Measurements from ENCODE around the gene POU2AF2. TPM values are rescaled to one million over a fixed set of nuclear protein-coding genes. Genes with fewer than 3 reads are reported as not detected.
"Not testable (repeated sequence)": the region's sequence is repeated elsewhere in the genome, so short reads cannot be mapped to it uniquely, and the experiment has no call there.

The POU2AF2 gene
- polyA plus RNA-seq, 10 donors = not detected

DNA sequence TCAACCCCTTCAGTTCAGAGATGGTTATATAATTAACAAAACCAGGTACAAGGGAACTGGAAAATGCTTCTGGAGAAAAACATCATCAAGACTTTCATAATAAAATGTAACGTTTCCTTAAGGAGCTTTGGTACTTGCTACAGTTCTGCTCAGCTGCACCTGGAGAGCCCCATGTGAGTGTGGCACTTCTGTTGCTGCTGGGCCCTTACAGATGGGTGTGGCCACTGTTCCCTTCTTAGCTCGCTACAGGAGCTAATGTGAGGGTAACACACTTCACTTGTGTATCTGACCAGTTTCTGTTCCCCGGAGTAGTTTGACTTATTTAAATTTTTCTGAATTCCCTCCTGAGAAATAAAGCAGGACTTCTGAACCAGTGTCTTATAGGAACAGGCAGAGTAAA is 56.8 kb downstream of the POU2AF2 start:
- no peak for DNase-seq

DNA sequence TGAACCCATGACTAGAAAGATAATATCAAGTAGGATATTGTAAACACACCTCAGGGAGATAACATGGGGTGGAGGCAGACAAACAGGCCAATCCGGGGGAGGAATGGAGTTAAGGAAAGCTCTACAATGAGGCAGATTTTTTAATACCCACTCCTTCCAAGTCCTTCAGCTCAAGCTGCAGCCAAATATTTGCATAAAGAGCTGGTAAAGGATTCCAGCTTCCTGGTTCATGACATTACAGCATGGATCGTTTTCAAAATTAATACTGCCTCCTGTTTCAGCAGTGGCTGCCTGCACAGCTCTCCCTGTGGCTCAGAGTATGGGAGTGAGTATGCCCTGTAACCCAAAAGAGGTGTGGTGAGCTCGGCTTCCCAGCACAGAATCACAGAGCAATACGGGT is 57.9 kb downstream of the POU2AF2 start:
- DNase-seq = peak in 1 of 3 donors; percentile 77

DNA sequence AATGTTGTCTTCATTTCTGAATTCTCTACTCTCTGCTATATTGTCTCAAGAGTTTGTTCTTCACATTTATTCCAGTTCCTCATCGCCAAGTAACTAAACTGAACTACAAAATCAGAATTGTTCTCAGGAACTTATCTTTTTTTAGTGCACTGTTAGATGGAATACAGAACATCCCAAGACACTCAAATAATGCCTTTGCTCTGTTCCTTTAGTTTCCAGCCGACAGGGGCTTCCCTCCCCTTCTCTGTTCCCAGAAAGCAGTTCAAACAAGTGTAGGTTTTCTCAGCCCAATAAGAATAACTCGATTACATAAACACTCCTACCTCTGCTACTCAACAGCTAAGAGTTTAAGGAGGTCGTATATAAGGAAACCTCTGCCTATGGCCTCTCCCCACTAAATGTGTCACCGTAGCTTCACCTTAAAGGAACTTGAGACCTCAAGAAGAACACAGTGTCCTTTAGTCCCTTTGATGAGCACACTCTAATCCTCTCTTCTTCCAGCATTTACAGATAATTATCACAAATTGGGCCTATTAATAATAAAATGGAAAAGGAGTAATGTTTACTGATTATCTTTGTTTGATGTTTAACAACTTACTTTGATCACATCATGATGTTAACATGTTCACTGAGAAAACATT is 59.8 kb downstream of the POU2AF2 start:
- DNase-seq = peak in 1 of 3 donors; percentile 41

DNA sequence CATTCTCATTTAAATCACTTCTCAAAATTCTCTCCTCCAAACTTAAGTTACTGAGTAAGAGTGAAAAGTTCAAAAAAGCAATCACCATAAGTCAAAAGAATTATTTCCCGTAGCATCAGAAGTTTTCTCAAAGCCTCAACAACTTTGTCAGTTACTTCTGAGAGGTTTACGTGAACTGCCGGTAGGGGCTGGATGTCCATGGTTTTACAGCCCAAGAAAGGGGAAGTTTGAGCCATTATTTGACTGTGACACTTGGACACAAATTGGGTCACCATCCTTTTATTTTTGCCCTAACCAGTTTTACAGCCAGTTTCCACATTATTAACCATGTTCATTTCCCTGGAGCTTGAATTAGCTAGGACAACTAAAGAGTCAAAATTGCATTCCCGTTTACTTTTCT is 60.4 kb downstream of the POU2AF2 start:
- DNase-seq = no peak

DNA sequence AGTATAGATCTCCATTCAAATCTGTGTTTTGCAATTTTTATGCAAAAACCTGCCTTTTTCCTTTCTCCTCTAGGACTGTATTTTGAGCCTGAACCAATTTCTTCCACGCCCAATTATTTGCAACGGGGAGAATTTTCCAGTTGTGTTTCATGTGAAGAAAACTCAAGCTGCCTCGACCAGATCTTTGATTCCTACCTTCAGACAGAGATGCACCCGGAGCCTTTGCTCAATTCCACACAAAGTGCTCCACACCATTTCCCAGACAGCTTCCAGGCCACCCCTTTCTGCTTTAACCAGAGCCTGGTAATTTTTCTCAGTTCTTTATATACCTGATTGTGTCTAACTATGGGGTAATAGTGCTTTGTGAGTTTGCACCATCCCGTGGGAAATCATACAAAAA is 60.8 kb downstream of the POU2AF2 start:
- DNase-seq = no peak

DNA sequence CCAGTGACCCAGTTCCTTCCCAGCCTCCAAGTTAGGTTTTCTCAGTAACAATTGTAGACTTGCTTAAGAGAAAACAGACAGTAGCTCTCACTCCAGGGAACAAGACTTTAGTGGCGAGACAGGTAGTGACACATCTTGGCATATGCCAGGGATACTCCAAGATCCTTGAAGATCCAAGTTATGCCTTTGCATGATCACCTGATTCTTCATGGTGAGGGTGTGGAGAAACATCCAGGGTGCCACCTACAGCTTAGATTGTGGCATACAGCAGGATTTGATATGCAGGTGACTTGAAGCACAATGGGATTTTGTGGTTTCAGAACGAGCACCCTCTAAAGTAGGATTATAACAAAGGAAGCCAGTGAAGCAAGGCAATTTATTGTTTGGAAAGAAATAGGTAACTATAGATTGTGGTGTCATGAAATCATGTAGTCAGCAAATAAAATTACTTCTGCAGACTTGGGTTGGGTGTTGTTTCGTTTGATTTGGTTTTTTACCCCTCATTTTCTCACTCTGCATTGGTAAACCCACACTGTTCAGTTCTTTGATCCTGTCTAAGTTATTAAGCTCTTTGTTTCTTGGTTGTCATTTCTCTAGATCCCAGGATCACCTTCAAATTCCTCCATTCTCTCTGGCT is 62.1 kb downstream of the POU2AF2 start:
- DNase-seq = no peak

DNA sequence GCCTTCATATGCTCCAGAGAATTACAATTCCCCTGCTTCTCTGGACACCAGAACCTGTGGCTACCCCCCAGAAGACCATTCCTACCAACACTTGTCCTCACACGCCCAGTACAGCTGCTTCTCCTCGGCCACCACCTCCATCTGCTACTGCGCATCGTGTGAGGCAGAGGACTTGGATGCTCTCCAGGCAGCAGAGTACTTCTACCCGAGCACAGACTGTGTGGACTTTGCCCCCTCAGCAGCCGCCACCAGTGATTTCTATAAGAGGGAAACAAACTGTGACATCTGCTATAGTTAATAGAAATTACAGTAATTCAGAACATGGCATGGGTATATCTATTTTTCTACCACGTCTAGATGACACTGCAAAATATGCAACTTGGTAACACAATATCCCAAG is 62.6 kb downstream of the POU2AF2 start:
- peak in 2 of 3 donors; percentile 52 to 59 for DNase-seq

DNA sequence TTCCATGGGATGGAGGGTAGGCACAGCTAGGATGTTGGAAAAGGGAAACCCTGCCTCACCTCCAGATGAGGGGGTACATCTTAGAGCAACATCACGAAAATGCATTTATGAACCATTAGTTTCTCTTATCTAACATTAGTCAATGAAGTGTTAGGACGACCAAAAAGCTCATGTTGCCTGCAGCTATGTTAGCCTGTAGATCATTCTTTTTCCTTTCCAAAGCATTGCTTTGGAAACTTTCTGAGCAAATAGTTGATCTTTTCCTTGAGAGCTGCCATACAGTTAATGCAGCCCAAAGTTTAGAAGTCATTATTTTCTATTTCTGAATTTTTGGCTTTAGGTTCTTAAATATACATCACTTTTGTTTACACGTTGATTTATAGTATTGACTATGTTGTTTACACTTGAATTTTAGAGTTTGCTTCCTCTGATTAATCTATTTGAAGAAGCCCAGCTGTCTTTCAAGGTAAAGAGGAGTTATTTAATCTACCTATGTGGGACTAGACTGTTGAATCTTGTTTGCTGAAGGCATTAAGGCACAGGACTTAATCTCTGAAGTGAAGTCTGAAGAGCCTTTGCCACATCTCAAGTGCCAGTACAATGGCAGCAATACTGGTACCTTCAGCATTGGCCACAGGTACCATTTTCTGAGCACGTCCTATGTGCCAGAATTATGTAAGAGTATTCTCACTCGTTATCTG is 63.8 kb downstream of the POU2AF2 start:
- no peak for DNase-seq

DNA sequence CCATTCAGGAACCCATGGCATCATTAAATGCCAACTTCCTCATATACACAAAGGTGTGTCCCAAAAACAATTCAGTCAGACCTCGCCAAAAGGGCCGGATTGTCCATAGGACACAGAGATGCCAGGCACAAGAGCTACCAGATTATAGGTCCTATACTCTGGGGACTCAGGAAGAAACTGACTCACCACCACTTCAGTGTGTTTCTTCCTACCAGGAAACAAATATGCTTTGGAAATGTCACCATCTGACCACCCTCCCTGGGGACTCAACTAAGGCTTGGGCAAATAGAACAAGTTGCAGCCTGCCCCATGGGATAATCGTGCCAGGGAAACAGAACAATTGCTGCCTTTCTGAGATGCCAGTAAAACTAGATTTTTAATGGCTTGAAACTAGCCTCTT is 64.6 kb downstream of the POU2AF2 start:
- no peak for DNase-seq

DNA sequence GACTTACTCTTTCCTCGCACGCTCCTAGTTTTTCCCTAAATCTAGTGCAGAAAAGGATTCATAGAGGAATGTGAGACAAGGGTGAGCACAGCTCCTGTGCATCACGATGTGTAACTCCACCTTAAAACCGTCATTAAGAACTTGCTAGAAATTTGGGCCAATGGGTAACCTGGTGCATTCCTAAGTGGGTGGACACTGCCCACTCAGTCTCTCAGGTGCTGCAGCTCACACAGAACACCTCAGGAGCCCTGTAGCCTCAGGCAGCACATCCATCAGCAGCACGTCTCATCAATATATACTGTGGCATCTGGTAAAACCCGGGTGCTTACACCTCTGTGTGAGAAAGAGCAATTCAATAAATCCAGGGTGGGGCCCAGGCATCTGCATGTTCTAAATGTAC is 65.2 kb downstream of the POU2AF2 start:
- DNase-seq = no peak

DNA sequence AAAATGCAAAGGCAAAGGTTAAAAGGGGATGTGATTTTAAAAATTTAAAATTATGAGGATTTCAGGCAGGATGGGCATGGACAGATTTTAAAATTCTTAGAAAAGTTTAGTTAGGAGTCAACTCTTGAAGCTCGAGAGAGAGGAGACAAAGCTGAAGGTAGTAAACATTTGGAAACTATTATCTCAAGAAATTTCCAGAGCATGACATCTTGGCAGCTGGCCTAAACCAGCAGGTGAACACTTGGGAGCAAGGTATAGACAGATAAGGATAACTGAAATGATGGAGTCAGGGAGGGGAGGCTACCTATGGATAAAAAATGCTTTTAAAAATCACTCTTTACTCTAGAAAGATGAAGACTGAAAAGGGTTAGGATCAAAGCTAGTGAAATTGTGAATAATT is 66.6 kb downstream of the POU2AF2 start:
- DNase-seq = no peak

DNA sequence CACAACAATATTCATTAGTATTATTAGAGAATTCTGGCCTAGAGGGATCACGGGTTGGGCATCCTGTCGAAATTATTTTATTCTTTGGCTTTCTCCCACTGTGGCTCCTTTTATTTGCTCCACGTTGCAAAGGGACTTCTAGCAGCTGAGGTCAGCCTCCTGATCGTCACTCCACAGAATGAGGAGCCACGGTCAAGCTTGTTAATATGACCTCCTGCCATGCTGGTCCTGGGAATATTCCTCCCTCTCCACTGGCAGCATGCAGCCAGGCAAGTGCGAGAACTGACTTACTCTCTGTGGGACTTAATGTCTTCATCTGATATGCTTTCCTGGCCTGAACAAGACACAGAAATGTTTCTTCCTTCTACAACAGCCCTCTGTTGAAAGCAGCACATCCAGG is 73.8 kb downstream of the POU2AF2 start:
- DNase-seq = no peak

DNA sequence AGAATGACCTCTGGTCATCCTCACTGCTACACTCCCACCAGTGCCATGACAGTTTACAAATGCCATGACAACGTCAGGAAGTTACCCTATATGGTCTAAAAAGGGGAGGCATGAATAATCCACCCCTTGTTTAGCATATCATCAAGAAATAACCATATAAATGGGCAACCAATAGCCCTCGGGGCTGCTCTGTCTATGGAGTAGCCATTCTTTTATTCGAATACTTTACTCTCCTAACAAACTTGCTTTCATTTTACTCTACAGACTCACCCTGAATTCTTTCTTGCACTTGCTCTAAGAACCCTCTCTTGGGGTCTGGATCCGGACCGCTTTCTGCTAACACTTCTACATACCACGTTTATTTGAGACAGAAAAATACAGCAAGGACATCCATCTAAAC is 74.7 kb downstream of the POU2AF2 start:
- not testable (repeated sequence) for DNase-seq

DNA sequence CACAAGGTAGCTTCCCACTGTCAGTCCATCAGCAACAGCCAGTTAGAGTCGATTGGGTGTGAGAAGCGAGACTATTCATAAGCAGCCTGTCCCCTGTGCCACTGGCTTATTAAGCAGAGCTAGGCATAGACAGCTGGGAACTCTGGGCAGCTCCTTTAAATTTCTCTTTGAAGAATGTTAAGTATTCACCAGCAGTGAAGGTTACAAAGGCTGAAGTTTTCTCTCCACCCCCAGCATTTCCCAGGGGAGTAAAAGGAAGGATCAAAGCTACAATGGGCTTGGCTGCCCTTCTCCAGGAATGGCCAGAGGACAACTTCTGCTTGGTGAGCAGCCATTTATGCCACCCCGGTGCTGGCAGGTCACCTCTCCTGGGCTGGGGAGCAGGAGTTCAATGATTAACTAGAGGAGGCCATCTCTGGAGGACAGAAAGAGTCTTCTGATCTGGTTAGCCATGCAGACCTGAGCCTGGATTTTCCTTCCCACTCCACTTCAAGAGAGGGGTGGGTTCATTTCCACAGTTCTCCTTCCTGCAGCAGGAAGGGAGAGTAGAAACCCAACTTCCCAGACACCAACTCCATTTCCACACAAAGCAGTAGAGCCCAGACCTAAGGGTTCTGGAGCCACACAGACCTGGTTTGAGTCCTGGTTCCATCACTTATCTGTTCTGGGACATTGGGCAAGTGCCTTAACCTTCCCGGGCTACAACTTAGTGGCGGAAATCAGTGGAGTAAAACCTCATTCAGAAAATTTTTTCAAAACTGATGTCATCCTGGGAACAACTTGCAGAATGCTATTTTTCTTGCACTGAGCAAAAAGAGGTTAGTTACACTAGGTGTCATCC is 75.4 kb downstream of the POU2AF2 start:
- DNase-seq = no peak

DNA sequence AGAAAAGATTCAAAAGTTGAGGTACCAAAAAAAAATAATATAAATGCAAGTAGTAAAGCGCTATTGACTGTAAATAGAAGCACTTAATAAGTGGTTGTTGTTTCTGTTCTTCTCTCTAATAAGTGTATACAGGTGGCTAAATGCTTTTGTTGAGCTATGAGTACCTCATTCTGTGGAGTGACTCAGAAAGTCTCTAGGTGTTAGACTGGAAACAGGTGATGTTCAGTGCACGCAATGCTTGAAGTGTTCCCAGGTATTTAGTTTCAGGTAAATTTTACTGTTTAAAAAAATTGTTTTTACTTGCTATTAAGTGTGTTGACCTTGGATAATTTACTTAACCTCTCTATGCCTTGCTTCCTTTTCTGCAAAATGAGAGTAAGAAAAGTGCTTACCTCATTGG is 77.0 kb downstream of the POU2AF2 start:
- no peak for DNase-seq

DNA sequence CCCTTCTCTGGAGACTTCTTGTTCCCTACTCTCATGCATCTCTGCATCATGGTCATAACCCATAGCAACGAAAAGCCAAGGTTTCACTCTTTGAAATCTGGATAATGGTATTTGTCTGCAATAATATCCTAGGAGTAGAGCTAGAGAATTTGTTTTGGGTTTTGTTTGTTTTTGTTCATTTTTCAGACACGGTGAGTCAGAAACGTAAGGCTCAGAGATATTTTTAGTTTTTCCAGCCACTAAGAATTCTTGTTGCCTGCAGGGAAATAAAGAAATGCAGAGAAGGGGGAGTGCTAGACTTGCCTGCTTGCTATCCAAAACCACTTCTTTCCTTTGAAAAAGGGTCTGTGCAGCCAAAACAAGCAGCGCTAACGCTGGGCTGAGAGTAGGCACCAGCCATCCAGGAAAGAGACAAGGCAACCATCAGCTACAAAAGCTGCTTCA is 78.8 kb downstream of the POU2AF2 start:
- peak in 1 of 3 donors; percentile 70 for DNase-seq

DNA sequence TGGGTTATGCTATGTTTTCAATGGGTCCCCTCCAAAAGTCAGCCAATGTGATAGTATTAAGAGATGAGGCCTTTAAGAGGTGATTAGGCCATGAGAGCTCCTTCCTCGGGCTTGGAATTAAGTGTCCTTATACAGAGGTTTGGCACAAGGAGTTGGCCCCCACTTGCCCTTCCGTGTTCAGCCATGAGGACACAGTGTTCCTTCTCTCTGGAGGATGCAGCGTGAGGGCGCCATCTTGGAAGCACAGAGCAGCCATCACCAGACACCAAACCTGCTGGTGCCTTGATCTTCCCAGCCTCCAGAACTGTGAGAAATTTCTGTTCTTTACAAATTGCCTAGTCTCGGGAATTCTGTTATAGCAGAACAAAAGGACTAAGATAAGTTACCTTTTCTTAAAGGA is 79.7 kb downstream of the POU2AF2 start:
- no peak for DNase-seq

DNA sequence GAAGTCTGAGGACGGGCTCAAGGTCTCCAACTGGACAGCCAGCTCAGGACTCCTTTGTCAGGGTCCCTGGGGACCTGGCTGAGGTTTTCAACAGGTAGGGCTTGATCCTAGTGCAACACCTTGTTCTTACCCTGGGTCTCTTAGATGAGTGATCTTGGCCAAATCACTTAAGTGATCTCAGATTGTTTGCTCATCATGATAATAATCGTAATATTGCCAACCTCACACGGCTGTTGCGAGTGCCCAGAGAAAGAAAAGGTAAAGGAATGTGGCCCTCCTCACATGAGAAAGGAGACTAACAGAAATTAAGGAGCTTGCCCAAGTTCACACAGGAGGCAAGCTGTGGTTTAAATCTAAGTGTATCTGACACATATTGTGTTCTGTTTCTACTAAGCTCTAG is 81.3 kb downstream of the POU2AF2 start:
- no peak for DNase-seq

DNA sequence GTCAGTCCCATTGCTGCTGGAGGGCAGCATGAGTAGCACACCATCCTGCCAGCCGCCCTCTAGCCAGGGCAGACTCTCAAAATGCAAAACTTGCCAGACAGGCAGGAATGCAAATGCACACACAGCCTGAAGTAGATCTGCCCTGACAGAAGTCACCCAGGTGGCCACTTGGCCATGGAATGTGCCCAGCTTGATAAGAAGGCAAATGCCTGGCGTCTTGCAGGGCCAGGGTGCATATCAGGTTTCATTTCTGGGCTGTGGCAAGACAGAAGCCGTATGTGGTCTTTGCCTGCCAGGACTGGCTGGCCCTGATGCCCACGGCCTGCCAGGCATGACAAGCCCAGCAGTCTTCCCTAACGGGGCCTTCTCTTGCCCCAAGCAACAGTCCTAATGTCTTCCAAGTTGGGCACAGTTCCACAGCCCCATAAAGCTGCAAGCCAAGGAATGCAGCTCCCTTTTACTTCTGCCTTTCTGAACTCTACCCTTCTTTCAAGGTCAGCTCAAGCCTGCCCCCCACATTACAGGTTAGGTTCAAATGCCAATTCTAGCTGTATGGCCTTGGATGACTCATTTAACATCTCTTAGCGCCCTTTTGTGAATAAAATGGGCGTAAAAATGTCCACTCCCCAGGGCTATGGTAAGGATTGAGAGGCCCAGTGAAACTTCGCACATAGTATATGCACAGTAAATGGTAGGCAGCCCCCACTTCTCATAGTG is 82.5 kb downstream of the POU2AF2 start:
- no peak for DNase-seq

DNA sequence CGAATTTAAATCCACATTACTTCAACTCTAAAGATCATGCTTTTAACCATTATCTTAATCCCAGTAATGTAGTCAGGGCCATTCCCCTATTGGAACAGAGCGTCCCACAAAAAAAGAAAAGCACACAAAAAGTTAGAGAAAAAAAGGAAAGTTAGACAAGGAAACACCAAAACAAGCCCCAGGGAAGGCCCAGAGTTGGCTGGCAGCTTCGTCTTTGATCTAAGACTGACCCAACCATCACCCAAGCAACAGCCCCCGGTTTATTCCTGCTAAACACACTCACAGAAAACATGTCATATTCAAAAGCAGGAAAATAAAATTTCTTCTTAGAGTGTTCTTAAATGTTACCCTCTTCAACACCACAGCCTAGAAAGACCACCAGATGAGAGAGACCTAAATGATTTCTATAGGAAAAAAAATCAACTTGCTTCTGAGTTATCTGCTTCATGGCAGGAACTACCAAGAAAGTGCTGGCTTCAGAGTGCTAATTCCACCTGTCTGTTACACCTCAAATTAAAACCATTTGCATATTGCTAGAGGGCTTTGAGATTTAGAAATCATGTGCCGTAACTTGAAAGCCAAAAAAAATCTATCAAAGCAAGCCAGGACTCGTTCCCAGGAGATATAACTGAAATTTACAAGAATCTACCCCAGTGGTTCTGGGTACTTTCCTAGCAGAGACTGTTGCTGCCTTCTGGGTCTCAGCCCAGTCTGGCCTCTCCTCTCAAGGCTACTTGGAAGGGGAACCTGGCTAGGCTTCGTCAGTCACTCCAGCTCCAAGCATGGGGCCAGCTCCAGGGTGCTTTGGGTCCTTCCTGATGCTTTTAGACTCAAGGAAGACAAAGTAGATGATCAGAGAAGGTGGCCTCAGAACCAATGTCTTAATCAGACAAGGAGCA is 84.0 kb downstream of the POU2AF2 start:
- DNase-seq = no peak

All from muscle of back (tissue), 11 donors.